Progenitor cell of endocrine pancreas (in vitro differentiated cells): ENCODE data around the gene GH2. TPM values are rescaled to one million over a fixed set of nuclear protein-coding genes. Genes with fewer than 3 reads are reported as not detected.

ENCODE experiments used
- DNase-seq: peaks from one replicate; pipeline ENCODE4 v3.0.0; 2021; ENCODE audit warnings: low spot score; ENCODE audit not compliant: unreplicated experiment
- H3K27ac Mint-ChIP-seq: 2 replicates; pipeline ENCODE4 v1.8.0; 2021; ENCODE audit warnings: mild to moderate bottlenecking, moderate library complexity, mixed read lengths
- H3K27me3 Mint-ChIP-seq: 2 replicates; pipeline ENCODE4 v1.8.0; 2021; ENCODE audit warnings: mixed read lengths
- H3K36me3 Mint-ChIP-seq: 2 replicates; pipeline ENCODE4 v1.8.0; 2022; ENCODE audit warnings: mixed read lengths; ENCODE audit not compliant: insufficient read depth
- H3K4me1 Mint-ChIP-seq: 2 replicates; pipeline ENCODE4 v1.8.0; 2021; ENCODE audit warnings: low read depth, mixed read lengths
- H3K4me3 Mint-ChIP-seq: 2 replicates; pipeline ENCODE4 v1.8.0; 2021; ENCODE audit warnings: low read depth, mild to moderate bottlenecking, moderate library complexity, mixed read lengths
- H3K9me3 Mint-ChIP-seq: 2 replicates; pipeline ENCODE4 v1.8.0; 2021; ENCODE audit warnings: low read depth, mixed read lengths
- total RNA-seq: library from RNA; stranded (reverse); gene quantifications from 2 replicates; pipeline ENCODE4 v1.2.1, GENCODE V29; 2021
- TF ChIP-seq, protein P1 (sequence below): fragments of 200-600 bp; sonication (generic); IDR thresholded peaks from one replicate; pipeline ENCODE4 v1.5.0; 2021; ENCODE audit warnings: antibody characterized with exemption, mild to moderate bottlenecking; ENCODE audit not compliant: unreplicated experiment

The GH2 gene
- total RNA-seq, 1 donor from 2014 or later = not detected

DNA sequence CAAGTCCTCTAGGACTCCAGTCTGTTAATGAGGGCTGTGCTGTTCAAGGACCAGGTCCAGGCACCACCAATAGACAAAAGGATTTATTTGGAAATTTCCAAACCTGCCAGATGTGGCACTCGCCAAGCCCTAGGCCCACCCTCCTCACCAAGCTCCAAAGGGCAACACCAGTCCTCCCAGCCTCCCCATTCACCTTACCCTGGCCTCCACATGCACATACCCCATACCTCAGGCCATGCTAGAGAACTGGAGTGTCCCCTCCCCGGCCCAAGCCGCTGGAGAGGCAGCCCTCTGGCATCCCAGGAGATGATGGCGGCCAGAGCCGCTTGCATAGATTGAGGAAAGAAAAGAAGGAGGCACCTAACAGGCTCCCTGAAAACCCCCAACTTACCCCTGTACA, 49.7 kb downstream of the GH2 start:
- Mint-ChIP-seq H3K36me3 (peaks cover 21% of the 10 kb centered on the region), H3K4me1 (peaks cover 9% of the 10 kb centered on the region), H3K27me3 (no peaks in the 10 kb centered on the region), H3K4me3 (no peak overlapping the region), H3K9me3 (no peaks in the 10 kb centered on the region), H3K27ac (peak overlapping the region; percentile 77)
- TF ChIP-seq, protein P1, sequence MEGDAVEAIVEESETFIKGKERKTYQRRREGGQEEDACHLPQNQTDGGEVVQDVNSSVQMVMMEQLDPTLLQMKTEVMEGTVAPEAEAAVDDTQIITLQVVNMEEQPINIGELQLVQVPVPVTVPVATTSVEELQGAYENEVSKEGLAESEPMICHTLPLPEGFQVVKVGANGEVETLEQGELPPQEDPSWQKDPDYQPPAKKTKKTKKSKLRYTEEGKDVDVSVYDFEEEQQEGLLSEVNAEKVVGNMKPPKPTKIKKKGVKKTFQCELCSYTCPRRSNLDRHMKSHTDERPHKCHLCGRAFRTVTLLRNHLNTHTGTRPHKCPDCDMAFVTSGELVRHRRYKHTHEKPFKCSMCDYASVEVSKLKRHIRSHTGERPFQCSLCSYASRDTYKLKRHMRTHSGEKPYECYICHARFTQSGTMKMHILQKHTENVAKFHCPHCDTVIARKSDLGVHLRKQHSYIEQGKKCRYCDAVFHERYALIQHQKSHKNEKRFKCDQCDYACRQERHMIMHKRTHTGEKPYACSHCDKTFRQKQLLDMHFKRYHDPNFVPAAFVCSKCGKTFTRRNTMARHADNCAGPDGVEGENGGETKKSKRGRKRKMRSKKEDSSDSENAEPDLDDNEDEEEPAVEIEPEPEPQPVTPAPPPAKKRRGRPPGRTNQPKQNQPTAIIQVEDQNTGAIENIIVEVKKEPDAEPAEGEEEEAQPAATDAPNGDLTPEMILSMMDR = no peak
- no peak for DNase-seq

DNA sequence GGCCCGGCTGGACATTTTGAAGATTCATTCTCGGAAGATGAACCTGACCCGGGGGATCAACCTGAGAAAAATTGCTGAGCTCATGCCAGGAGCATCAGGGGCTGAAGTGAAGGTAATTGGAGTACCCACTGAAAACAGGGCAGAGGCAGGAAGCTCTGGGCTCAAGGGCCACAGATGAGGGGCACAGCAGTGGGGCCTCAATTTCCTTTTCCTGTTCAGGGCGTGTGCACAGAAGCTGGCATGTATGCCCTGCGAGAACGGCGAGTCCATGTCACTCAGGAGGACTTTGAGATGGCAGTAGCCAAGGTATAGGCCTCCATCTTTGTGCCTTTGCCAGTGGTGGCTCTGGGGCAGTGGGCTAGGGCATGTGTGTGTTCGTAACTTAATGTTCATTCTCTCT, 50.2 kb downstream of the GH2 start:
- Mint-ChIP-seq H3K4me3 (no peak overlapping the region), H3K27ac (no peak overlapping the region), H3K27me3 (no peaks in the 10 kb centered on the region), H3K4me1 (peaks cover 9% of the 10 kb centered on the region), H3K36me3 (peaks cover 20% of the 10 kb centered on the region), H3K9me3 (no peaks in the 10 kb centered on the region)
- DNase-seq = no peak
- TF ChIP-seq, protein P1 = no peak

DNA sequence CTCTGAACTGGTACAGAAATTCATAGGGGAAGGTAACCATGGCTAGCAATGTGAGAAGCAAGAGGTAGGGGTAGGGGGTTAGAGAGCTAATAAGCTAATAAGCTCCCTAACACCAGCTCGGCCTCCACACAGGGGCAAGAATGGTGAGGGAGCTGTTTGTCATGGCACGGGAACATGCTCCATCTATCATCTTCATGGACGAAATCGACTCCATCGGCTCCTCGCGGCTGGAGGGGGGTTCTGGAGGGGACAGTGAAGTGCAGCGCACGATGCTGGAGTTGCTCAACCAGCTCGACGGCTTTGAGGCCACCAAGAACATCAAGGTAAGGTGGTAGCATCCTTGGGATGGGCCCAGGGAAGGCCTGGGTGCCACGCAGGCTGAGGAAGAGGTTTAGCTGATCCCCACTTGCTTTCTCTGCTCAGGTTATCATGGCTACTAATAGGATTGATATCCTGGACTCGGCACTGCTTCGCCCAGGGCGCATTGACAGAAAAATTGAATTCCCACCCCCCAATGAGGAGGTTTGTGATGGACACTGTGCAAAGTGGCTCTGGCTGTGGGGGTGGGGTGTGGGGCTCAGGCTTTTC, 50.7 kb downstream of the GH2 start:
- H3K4me1 Mint-ChIP-seq = peaks cover 14% of the 10 kb centered on the region

DNA sequence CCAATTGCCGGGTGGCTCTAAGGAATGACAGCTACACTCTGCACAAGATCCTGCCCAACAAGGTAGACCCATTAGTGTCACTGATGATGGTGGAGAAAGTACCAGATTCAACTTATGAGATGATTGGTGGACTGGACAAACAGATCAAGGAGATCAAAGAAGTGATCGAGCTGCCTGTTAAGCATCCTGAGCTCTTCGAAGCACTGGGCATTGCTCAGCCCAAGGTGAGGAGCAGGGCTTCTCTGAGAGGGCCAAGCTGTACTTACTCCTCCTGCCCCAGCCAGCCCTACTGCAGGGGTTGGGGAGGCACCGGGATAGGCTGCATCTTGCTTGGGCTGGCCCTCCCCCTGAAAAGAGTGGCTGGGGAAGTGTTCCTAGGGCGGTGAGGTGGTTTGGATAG, 51.5 kb downstream of the GH2 start:
- DNase-seq = no peak
- Mint-ChIP-seq H3K36me3 (peaks cover 19% of the 10 kb centered on the region), H3K4me3 (no peak overlapping the region), H3K9me3 (no peaks in the 10 kb centered on the region), H3K4me1 (peaks cover 16% of the 10 kb centered on the region), H3K27ac (peak overlapping the region; percentile 52), H3K27me3 (no peaks in the 10 kb centered on the region)
- TF ChIP-seq, protein P1 = no peak

More for the DNA sequence above, 50.7 kb downstream of the GH2 start:
- peak overlapping the region; percentile 69 for H3K27ac Mint-ChIP-seq
- TF ChIP-seq, protein P1 = no peak
- H3K4me3 Mint-ChIP-seq = no peak overlapping the region
- DNase-seq = no peak
- H3K36me3 Mint-ChIP-seq = peaks cover 20% of the 10 kb centered on the region
- H3K9me3 Mint-ChIP-seq = no peaks in the 10 kb centered on the region
- no peaks in the 10 kb centered on the region for H3K27me3 Mint-ChIP-seq

Other genes starting within 250 kb of the GH2 start
- gene LIMD2, start 181.8 kb downstream of the GH2 start, total RNA-seq = 109 and 113 TPM in 2 replicates
- 49.7 and 52.0 TPM in 2 replicates for gene STRADA, start 140.1 kb downstream of the GH2 start, total RNA-seq
- gene CCDC47, start 108.3 kb downstream of the GH2 start, total RNA-seq = 65.2 and 68.4 TPM in 2 replicates
- 181 and 189 TPM in 2 replicates for gene DDX42, start 107.8 kb downstream of the GH2 start, total RNA-seq
- 101 and 109 TPM in 2 replicates for gene PSMC5, start 54.5 kb downstream of the GH2 start, total RNA-seq
- 46.5 and 49.0 TPM in 2 replicates for gene FTSJ3, start 54.3 kb downstream of the GH2 start, total RNA-seq
- 61.6 and 63.8 TPM in 2 replicates for gene SMARCD2, start 39.3 kb downstream of the GH2 start, total RNA-seq
- gene CSH2, start 8.3 kb downstream of the GH2 start, total RNA-seq = not detected in 2 replicates
- gene CSH1, start 14.6 kb upstream of the GH2 start, total RNA-seq = not detected in 2 replicates
- gene CSHL1, start 29.3 kb upstream of the GH2 start, total RNA-seq = not detected in 2 replicates
- gene GH1, start 36.9 kb upstream of the GH2 start, total RNA-seq = not detected in 2 replicates
- not detected in 2 replicates for gene CD79B, start 50.4 kb upstream of the GH2 start, total RNA-seq
- gene SCN4A, start 91.0 kb upstream of the GH2 start, total RNA-seq = 0.10 and 0.55 TPM in 2 replicates
- 2.8 and 3.7 TPM in 2 replicates for gene PRR29, start 116.4 kb upstream of the GH2 start, total RNA-seq
- gene ICAM2, start 138.7 kb upstream of the GH2 start, total RNA-seq = 0.72 and 0.91 TPM in 2 replicates
- gene ERN1, start 248.2 kb upstream of the GH2 start, total RNA-seq = 39.4 and 43.1 TPM in 2 replicates